Activated CD8-positive, alpha-beta T cell treated with anti-CD3 and anti-CD28 coated beads, Interleukin-2, amount 10 ng/mL, durations not matched to agents 7 days and 5 days (primary cell): ENCODE measurements around the gene LAX1. TPM values are rescaled to one million over a fixed set of nuclear protein-coding genes. Genes with fewer than 3 reads are reported as not detected.

Source experiments
- ATAC-seq: fragments of 150-1000 bp; cut with Tn5 transposase; one replicate; pipeline ENCODE4 v1.10.0; 2021; ENCODE audit warnings: moderate library complexity
- CTCF ChIA-PET: fragments of 350-600 bp; sonication (Branson Sonifier 250); formaldehyde crosslinking; loops from one replicate; lab custom pipeline; 2021; ENCODE audit warnings: antibody characterized with exemption; lab: Charles Lee
- POLR2A ChIA-PET: fragments of 350-600 bp; sonication (Branson Sonifier 250); formaldehyde crosslinking; loops from one replicate; lab custom pipeline; 2021; ENCODE audit warnings: antibody characterized with exemption; lab: Charles Lee
- DNase-seq: peaks from one replicate; pipeline ENCODE4 v3.0.0-alpha.2; 2020
- H3K27ac Mint-ChIP-seq: one replicate; pipeline ENCODE4 v1.8.0; 2021; ENCODE audit warnings: mild to moderate bottlenecking, mixed read lengths
- H3K27me3 Mint-ChIP-seq: one replicate; pipeline ENCODE4 v1.8.0; 2021; ENCODE audit warnings: low read depth, mixed read lengths
- H3K36me3 Mint-ChIP-seq: one replicate; pipeline ENCODE4 v1.8.0; 2021; ENCODE audit warnings: low read depth, mixed read lengths
- H3K4me1 Mint-ChIP-seq: one replicate; pipeline ENCODE4 v1.8.0; 2021; ENCODE audit warnings: low read depth, mixed read lengths
- H3K4me3 Mint-ChIP-seq: one replicate; pipeline ENCODE4 v1.8.0; 2021; ENCODE audit warnings: mild to moderate bottlenecking, mixed read lengths
- H3K9me3 Mint-ChIP-seq: one replicate; pipeline ENCODE4 v1.8.0; 2022; ENCODE audit warnings: mixed read lengths; ENCODE audit not compliant: insufficient read depth
- total RNA-seq, 2 experiments: library from RNA; stranded (reverse); gene quantifications; one replicate each; pipeline ENCODE4 v1.2.3, GENCODE V29; 2021

The LAX1 gene
- total RNA-seq, 2 experiments from 2014 or later, result 14.5 to 15.5 TPM

DNA sequence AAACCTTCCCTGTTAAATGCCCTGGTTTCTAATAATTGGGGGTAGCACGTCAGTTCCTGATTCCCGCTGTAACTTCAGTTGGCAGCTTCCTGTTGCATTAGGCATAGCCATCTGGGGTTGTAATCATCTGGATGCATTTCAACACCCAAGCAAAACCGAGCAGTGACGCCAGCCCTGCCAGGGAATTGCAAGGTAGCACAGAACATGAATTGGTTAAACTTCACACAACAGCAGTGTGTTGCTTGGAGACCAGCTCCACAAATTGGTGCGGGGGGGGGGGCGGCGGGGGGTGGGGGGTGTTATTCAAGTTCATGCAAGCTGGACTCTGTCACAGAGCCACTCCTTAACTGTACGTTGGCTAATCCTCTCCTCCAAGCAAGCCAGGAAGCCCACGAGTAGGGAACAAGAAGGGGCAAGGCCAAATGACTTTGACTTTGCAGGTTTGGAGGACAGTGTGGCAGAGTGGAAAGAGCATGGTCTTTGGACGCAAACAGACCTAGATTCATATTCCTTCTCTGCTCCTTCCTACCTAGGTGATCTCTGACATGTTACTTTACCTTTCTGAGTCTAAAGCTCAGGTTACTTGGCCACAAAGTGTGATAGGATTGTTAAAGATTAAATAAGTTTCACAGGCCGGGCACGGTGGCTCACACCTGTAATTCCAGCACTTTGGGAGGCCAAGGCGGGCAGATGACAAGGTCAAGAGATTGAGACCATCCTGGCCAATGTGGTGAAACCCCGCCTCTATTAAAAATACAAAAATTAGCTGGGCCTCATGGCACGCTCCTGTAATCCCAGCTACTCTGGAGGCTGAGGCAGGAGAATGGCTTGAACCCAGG is 4.7 kb downstream of the LAX1 start:
- Mint-ChIP-seq H3K4me3 (no peak overlapping the region), H3K4me1 (peaks cover 34% of the 10 kb centered on the region), H3K27ac (peak overlapping the region; percentile 66), H3K9me3 (no peaks in the 10 kb centered on the region), H3K36me3 (peaks cover 53% of the 10 kb centered on the region), H3K27me3 (no peaks in the 10 kb centered on the region)
- no peak for DNase-seq
- ChIA-PET POLR2A (interaction anchor here (0.6 kb wide), 1 partner anchor 67 kb away, joined by 3 read pairs; no protein-coding TSS in a partner anchor), CTCF (interaction anchor here (0.6 kb wide), 2 partner anchors 697 to 713 kb away, joined by 3 to 4 read pairs; no protein-coding TSS in a partner anchor)
- no peak for ATAC-seq

DNA sequence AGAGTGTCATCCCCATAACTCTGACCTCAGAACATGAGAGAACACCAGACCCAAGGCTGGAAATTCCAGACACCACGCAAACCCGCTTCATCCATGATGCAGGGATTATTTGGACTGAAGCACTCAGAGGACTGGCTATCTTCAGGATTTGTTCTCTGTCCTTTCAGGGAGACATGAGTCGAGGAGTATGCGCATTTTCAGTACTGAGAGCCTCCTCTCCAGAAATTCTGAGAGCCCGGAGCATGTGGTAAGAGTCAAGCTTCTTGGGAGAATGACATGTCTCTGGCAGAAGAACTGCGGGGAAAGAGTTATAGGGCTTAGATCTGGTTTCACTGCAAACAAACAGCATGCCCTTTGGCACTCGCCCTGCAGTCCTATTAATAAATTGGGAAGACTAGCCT is 6.9 kb downstream of the LAX1 start:
- Mint-ChIP-seq H3K9me3 (no peaks in the 10 kb centered on the region), H3K36me3 (peaks cover 63% of the 10 kb centered on the region)

DNA sequence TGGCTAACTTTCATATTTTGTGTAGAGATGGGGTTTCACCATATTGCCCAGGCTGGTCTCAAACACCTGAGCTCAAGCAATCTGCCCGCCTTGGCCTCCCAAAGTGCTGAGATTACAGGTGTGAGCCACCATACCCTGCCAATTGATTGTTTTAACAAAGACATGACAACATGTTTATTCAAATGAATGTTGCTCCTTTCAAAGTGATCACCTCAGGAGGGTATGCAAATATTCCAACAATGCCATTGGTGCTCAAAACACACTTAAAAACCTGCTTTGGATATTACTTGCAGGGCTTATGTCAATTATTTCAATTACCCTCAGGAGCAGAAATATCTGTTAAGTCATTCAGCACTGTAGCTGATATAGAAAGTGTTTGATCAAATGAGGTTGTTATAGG is 7.9 kb downstream of the LAX1 start:
- no peaks in the 10 kb centered on the region for H3K9me3 Mint-ChIP-seq
- H3K27ac Mint-ChIP-seq, result no peak overlapping the region
- peaks cover 61% of the 10 kb centered on the region for H3K36me3 Mint-ChIP-seq
- DNase-seq (no peak), ATAC-seq (no peak)
- ChIA-PET POLR2A (no interaction called here), CTCF (no interaction called here)
- peaks cover 14% of the 10 kb centered on the region for H3K4me1 Mint-ChIP-seq
- no peak overlapping the region for H3K4me3 Mint-ChIP-seq
- H3K27me3 Mint-ChIP-seq, result no peaks in the 10 kb centered on the region

More for the DNA sequence above, 6.9 kb downstream of the LAX1 start:
- Mint-ChIP-seq H3K27ac (no peak overlapping the region), H3K4me3 (no peak overlapping the region), H3K4me1 (peaks cover 19% of the 10 kb centered on the region), H3K27me3 (no peaks in the 10 kb centered on the region)
- DNase-seq (no peak), ATAC-seq (no peak)
- ChIA-PET POLR2A (no interaction called here), CTCF (no interaction called here)

DNA sequence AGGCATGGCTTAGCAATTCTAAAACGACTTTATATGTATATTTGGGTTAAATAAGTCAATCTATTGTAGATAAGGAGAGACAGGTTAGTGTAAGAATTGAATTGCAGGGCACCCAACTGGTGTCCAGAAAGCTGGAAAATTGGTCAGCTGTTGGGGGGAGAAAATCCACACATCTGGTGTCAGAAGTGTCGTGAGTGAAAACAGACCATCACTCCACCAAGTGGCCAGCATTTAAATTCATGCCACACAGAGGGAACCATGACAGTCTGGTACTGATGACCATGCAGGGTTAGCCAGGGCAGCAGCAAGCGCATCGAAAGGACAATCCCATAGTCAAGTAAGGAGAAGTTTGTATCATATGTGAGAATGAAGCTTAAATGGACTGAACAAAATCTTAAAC is 11.7 kb downstream of the LAX1 start:
- Mint-ChIP-seq H3K4me1 (peaks cover 3% of the 10 kb centered on the region), H3K9me3 (no peaks in the 10 kb centered on the region), H3K4me3 (no peak overlapping the region), H3K36me3 (peaks cover 41% of the 10 kb centered on the region), H3K27me3 (no peaks in the 10 kb centered on the region), H3K27ac (peak overlapping the region; percentile 25)
- ChIA-PET CTCF (interaction anchor here (0.5 to 1.1 kb wide), 4 partner anchors 9 to 182 kb away, joined by 3 to 5 read pairs (median 3); no protein-coding TSS in a partner anchor), POLR2A (interaction anchor here (0.6 to 4.6 kb wide), 3 partner anchors 11 to 25 kb away, joined by 3 to 27 read pairs (median 3); partner anchors contain the start of gene LAX1)
- ATAC-seq (no peak), DNase-seq (no peak)

DNA sequence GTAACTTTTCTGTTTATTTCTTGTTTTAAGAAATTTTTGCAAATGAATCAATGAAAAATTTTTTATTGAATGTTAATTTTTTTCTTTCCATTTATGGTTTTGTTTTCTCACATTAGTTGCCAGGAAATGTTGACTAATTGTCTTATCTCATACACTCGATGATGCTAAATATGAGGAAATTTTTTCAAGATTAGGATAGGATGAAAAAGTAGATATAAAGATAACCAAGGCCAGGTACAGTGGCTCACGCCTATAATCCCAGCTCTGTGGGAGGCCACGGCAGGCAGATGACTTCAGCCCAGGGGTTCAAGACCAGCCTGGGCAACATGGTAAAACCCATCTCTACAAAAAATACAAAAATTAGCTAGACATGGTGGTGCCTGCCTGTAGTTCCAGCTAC is 12.6 kb downstream of the LAX1 start:
- DNase-seq (no peak), ATAC-seq (no peak)
- Mint-ChIP-seq H3K4me3 (no peak overlapping the region), H3K9me3 (no peaks in the 10 kb centered on the region), H3K36me3 (peaks cover 34% of the 10 kb centered on the region), H3K27ac (no peak overlapping the region), H3K27me3 (no peaks in the 10 kb centered on the region), H3K4me1 (peaks cover 3% of the 10 kb centered on the region)
- POLR2A ChIA-PET, result interaction anchor here (1.5 to 4.6 kb wide), 2 partner anchors 12 to 16 kb away, joined by 3 to 27 read pairs; partner anchors contain the start of gene LAX1
- CTCF ChIA-PET, result interaction anchor here (1.0 to 1.1 kb wide), 3 partner anchors 8 to 75 kb away, joined by 3 to 5 read pairs (median 3); no protein-coding TSS in a partner anchor

DNA sequence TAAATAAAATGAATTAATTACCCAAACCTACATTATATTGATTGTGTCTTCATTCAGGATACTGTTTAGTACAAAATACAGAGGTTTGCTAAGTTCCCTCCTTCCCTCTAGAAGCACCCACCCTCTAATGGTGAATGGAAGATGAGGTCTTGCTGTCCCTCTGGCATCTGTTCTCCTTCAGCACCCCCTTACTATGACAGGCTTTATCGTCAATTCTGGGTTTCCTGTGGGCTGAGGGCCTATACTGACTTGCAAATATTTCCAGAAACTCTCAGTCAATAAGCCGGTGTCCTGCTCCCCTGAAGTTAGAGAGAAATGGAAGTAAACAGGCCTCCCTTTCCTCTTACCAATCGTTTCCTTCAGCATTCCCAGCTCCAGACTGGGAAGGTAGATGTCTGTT is 13.2 kb downstream of the LAX1 start:
- ChIA-PET POLR2A (interaction anchor here (4.6 kb wide), 1 partner anchor 13 kb away, joined by 27 read pairs; the partner anchor contains the start of gene LAX1), CTCF (no interaction called here)
- H3K27me3 Mint-ChIP-seq, result no peaks in the 10 kb centered on the region
- ATAC-seq, result no peak
- H3K4me1 Mint-ChIP-seq, result peaks cover 3% of the 10 kb centered on the region
- H3K27ac Mint-ChIP-seq, result no peak overlapping the region
- peaks cover 29% of the 10 kb centered on the region for H3K36me3 Mint-ChIP-seq
- no peaks in the 10 kb centered on the region for H3K9me3 Mint-ChIP-seq
- DNase-seq, result no peak
- H3K4me3 Mint-ChIP-seq, result no peak overlapping the region

DNA sequence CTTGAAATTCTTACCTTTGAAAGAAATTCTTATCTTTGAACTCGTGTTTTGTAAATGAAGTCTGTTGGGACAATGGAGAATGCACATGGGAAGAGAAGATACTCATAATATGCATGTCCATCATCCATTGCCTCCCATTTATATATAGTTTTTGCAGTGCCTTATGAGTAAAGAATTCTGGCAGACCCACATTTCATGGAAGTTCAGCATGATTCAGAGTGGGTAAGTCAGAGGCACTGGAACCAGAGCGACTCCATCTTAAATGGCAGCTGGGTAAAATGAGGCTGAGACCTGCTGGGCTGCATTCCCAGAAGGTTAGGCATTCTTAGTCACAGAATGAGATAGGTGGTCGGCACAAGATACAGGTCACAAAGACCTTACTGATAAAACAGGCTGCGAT is 13.8 kb downstream of the LAX1 start:
- no peaks in the 10 kb centered on the region for H3K9me3 Mint-ChIP-seq
- ChIA-PET CTCF (no interaction called here), POLR2A (no interaction called here)
- no peak overlapping the region for H3K27ac Mint-ChIP-seq
- H3K27me3 Mint-ChIP-seq, result no peaks in the 10 kb centered on the region
- ATAC-seq (no peak), DNase-seq (no peak)
- H3K4me3 Mint-ChIP-seq, result no peak overlapping the region
- peaks cover 3% of the 10 kb centered on the region for H3K4me1 Mint-ChIP-seq
- peaks cover 26% of the 10 kb centered on the region for H3K36me3 Mint-ChIP-seq

DNA sequence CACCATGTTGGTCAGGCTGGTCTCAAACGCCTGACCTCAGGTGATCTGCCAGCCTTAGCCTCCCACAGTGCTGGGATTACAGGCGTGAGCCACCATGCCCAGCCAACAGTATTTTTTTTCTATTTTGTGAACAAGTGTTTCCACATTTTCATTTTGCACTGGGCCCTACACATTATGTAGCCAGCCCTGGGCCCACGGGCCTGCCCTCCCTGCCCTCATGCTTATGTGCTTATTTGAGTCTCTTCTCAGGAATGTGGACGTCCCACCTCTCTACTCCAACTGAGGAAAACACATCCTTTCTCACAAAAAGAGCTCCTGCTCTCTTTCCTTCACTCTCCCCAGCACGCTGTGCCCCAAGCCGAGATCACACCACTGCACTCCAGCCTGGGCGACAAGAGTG is 17.0 kb downstream of the LAX1 start:
- H3K9me3 Mint-ChIP-seq, result no peaks in the 10 kb centered on the region
- CTCF ChIA-PET, result interaction anchor here (0.6 kb wide), 1 partner anchor 277 kb away, joined by 3 read pairs; no protein-coding TSS in a partner anchor
- no peak overlapping the region for H3K27ac Mint-ChIP-seq
- POLR2A ChIA-PET, result interaction anchor here (0.7 kb wide), 1 partner anchor 12 kb away, joined by 3 read pairs; no protein-coding TSS in a partner anchor
- no peaks in the 10 kb centered on the region for H3K36me3 Mint-ChIP-seq
- no peak for ATAC-seq
- no peak for DNase-seq
- H3K27me3 Mint-ChIP-seq, result peaks cover 10% of the 10 kb centered on the region
- H3K4me1 Mint-ChIP-seq, result peaks cover 3% of the 10 kb centered on the region
- no peak overlapping the region for H3K4me3 Mint-ChIP-seq

DNA sequence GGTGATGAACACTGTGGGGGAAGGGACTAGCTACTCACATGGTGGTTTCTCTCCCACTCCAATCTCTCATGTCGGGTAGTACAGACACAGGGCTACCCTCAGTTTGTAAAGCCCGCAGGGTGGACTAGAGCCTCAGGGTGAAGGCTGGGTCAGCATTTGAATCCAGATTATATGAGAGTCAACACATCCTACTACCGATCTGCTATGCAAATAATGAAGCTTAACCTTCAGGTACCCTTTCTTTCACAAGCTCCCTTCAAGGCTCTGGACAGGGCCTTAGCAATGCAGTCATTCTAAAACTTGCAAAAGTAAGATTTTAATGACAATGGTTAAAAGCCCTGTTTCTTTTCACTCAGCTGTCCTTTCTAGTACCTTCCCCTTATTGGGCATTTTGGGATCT is 25.0 kb downstream of the LAX1 start:
- ChIA-PET POLR2A (interaction anchor here (1.1 kb wide), 1 partner anchor 25 kb away, joined by 5 read pairs; the partner anchor contains the start of gene LAX1), CTCF (interaction anchor here (1.2 kb wide), 1 partner anchor 24 kb away, joined by 3 read pairs; no protein-coding TSS in a partner anchor)
- Mint-ChIP-seq H3K27me3 (peaks cover 8% of the 10 kb centered on the region), H3K9me3 (no peaks in the 10 kb centered on the region), H3K36me3 (no peaks in the 10 kb centered on the region), H3K27ac (no peak overlapping the region), H3K4me3 (no peak overlapping the region), H3K4me1 (peaks cover 4% of the 10 kb centered on the region)
- ATAC-seq (no peak), DNase-seq (no peak)

DNA sequence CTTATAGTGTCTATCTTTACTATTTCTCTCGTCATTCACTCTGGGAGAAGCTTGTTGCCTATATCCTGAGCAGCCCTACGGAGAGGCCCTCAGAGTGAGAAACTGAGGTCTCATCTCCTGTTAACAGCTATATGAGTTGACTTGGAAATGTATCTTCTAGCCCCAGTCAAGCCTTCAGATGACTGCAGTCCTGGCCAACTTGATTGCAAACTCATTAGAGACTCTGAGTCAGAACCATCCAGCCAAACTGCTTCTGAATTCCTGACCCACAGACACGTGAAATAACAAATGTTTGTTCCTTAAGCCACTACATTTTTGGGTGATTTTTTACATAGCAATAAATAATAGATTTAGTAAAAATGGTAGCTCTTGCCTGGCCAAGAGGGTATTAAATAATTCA is 26.5 kb downstream of the LAX1 start:
- H3K27me3 Mint-ChIP-seq, result no peaks in the 10 kb centered on the region
- ATAC-seq (no peak), DNase-seq (no peak)
- H3K4me1 Mint-ChIP-seq, result peaks cover 8% of the 10 kb centered on the region
- no peak overlapping the region for H3K27ac Mint-ChIP-seq
- no peak overlapping the region for H3K4me3 Mint-ChIP-seq
- no peaks in the 10 kb centered on the region for H3K9me3 Mint-ChIP-seq
- CTCF ChIA-PET, result interaction anchor here (0.9 to 1.4 kb wide), 2 partner anchors 14 to 90 kb away, joined by 3 read pairs; no protein-coding TSS in a partner anchor
- peaks cover 8% of the 10 kb centered on the region for H3K36me3 Mint-ChIP-seq
- POLR2A ChIA-PET, result interaction anchor here (0.5 to 1.4 kb wide), 3 partner anchors 8 to 43 kb away, joined by 3 to 7 read pairs (median 4); partner anchors contain the start of gene LAX1

DNA sequence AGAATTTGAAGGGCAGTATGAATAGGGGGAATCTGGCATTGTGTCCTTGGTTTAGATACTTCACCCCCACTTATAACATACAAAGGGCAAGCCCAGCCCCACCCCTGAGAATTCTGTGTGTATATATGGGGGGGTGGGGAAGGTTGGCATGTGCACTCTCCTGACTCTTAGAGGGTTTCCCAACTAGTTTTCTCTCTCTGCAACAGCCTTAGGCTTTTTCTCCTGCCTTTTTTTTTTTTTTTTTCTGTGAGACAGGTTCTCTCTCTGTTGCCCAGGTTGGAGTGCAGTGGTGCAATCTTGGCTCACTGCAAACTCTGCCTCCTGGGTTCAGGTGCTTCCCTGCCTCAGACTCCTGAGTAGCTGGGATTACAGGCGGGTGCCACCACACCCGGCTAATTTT is 27.5 kb downstream of the LAX1 start:
- Mint-ChIP-seq H3K36me3 (peaks cover 16% of the 10 kb centered on the region), H3K27me3 (no peaks in the 10 kb centered on the region), H3K27ac (no peak overlapping the region), H3K4me1 (peaks cover 17% of the 10 kb centered on the region), H3K9me3 (peaks cover 2% of the 10 kb centered on the region), H3K4me3 (no peak overlapping the region)
- CTCF ChIA-PET, result no interaction called here
- ATAC-seq (no peak), DNase-seq (no peak)
- POLR2A ChIA-PET, result no interaction called here
